Middle frontal gyrus (tissue), 1 donor: ENCODE results near the gene TEX261.

Experiments used
- DNase-seq: peaks from one replicate; pipeline ENCODE4 v3.0.0-alpha.2; 2015; ENCODE audit warnings: low spot score; ENCODE audit errors: extremely low spot score

Gene TEX261

GRCh38 chr2:70937866-70938585 is 56.6 kb downstream of the TEX261 start:
- no peak for DNase-seq

GRCh38 chr2:70936979-70937811 is 57.5 kb downstream of the TEX261 start:
- no peak for DNase-seq

- DNase-seq: no peak
These were observed 58.3 kb downstream of the TEX261 start for GRCh38 chr2:70936165-70936978.
